Measurements from ENCODE around the gene TRIM7. TPM values are rescaled to one million over a fixed set of nuclear protein-coding genes. Genes with fewer than 3 reads are reported as not detected.
"Not testable (repeated sequence)": the region's sequence is repeated elsewhere in the genome, so short reads cannot be mapped to it uniquely, and the experiment has no call there.

TRIM7 gene
- total and polyA plus RNA-seq, 9 of the 15 experiments (the other 6 are each of a cell fraction or from before 2014, with no cell fraction given): 2.6 to 14.9 (median 8.9) TPM

- DNase-seq (ENCODE audit: extremely low read depth in 1 of 4, low spot score in 3 of 4) (peak; percentile 63 to 93 (median 74)), FAIRE-seq (peak; percentile 99), ATAC-seq (peak; percentile 78)
- in situ Hi-C loops (cut with MboI); H3K36me3 ChIP-seq (ENCODE audit: control insufficient read depth, insufficient read depth, low read length); CTCF ChIA-PET (ENCODE audit: low intra/inter-chr PET ratio); H3K9me1 ChIP-seq (ENCODE audit: control insufficient read depth, insufficient read depth, low read length); H3K27me3 ChIP-seq (ENCODE audit: control insufficient read depth in 2 of 2, insufficient read depth in 2 of 2, low read length in 2 of 2); H4K20me1 ChIP-seq (replicated peaks; ENCODE audit: control insufficient read depth, insufficient read depth, low read length); H3K79me2 ChIP-seq (ENCODE audit: control insufficient read depth, insufficient read depth, low read length); H3K9me3 ChIP-seq (replicated peaks; ENCODE audit: control insufficient read depth, insufficient read depth, low read depth, low read length): not testable (repeated sequence)
- Histone ChIP-seq H3K27ac (ENCODE audit: extremely low read depth, low read depth, low read length) (peak overlapping the region; percentile 77), H3K4me2 (ENCODE audit: insufficient read depth, low read length) (peak overlapping the region; percentile 94), H2AFZ (ENCODE audit: low read depth, low read length) (peak overlapping the region; percentile 99), H3K4me1 (replicated peaks in 1 of 2; ENCODE audit: control insufficient read depth in 2 of 2, insufficient read depth in 2 of 2, low read length in 2 of 2) (peaks cover 29 to 33% of the 10 kb centered on the region in 2 experiments; a peak in 4 of 5 replicates), H3K9ac (ENCODE audit: insufficient read depth in 1 of 2, low read depth in 2 of 2, low read length in 2 of 2) (peak overlapping the region; percentile 67 to 95), H3K4me3 (peak overlapping the region; percentile 47)
- 3% methylated on average over 45 of the region's 50 CpGs for WGBS (ENCODE audit: insufficient coverage, low coverage, missing lambda C conversion rate)
- POLR2A ChIA-PET: interaction anchor here (0.6 to 1.3 kb wide), 5 partner anchors 8 to 307 kb away, joined by 3 read pairs; no protein-coding TSS in a partner anchor
- BruUV-seq (replicated peaks): TSS peak; percentile 100
- intact Hi-C loops (cut with micrococcal nuclease): loop anchor here (5.0 to 10.0 kb wide), 2 partner anchors 48 to 65 kb away; no protein-coding TSS in a partner anchor
- TF ChIP-seq ZNF764 (CRISPR knock-in tag; IDR thresholded peaks at IDR 0.05; ENCODE audit: low read depth): peak; percentile 80; the same call in 1 of the 2 replicates
- peak; percentile 20; the same call in 1 of the 2 replicates for TF ChIP-seq EGR1 (conservative IDR thresholded peaks at IDR 0.05)
- 0 out of 2 replicates have a peak, but pooled peaks have one; percentile 10 for TF ChIP-seq RNF2 (IDR thresholded peaks at IDR 0.05)
- TF ChIP-seq CXXC5 (CRISPR knock-in tag; IDR thresholded peaks at IDR 0.05): peak; percentile 75
- TF ChIP-seq TRIM24 (IDR thresholded peaks at IDR 0.05): peak in 1 of 2 experiments; percentile 73; a peak in 2 of 4 replicates
- 0 out of 2 replicates have a peak, but pooled peaks have one; percentile 28 for TF ChIP-seq HNRNPL (IDR thresholded peaks at IDR 0.05; ENCODE audit: low read depth, low read length)
- TF ChIP-seq XRCC5 (IDR thresholded peaks at IDR 0.05; ENCODE audit: low read depth, low read length): 0 out of 2 replicates have a peak, but pooled peaks have one; percentile 33
- peak in 1 of 2 experiments; percentile 22 for TF ChIP-seq AFF1 (IDR thresholded peaks at IDR 0.05; ENCODE audit: low read depth in 1 of 2, partially characterized antibody in 2 of 2)
- TF ChIP-seq KDM2B (CRISPR knock-in tag; IDR thresholded peaks at IDR 0.05): peak; percentile 18; the same call in 1 of the 2 replicates
- 0 out of 2 replicates have a peak, but pooled peaks have one; percentile 61 for TF ChIP-seq NR2C2 (CRISPR knock-in tag; IDR thresholded peaks at IDR 0.05)
- TF ChIP-seq NR2C2 (tag; IDR thresholded peaks at IDR 0.05): peak; percentile 22; the same call in 1 of the 2 replicates
- TF ChIP-seq HMBOX1 (IDR thresholded peaks at IDR 0.05): peak; percentile 32; the same call in 1 of the 2 replicates
Measured at GRCh38 chr5:181169459-181170236, 35.3 kb downstream of the TRIM7 start.
